IMR-90 (cell line): Measurements from ENCODE around the gene CYRIA. TPM values are rescaled to one million over a fixed set of nuclear protein-coding genes. Genes with fewer than 3 reads are reported as not detected.

Experiments used
- ATAC-seq: fragments of 200-7000 bp; cut with Tn5 transposase; 2 replicates; pipeline ENCODE4 v1.9.1; 2020; ENCODE audit warnings: low read depth, mild to moderate bottlenecking, moderate library complexity
- BruUV-seq: library from RNA; stranded (reverse); fragments of 400-500 nt; replicated peaks from 2 replicates; lab custom pipeline; 2021; lab: Mats Ljungman, UMichigan
- CTCF ChIA-PET: fragments of 300-600 bp; formaldehyde crosslinking; extraction: SDS; loops from one replicate; lab custom pipeline; 2021; ENCODE audit warnings: antibody characterized with exemption; lab: Yijun Ruan, JAX
- POLR2A ChIA-PET: fragments of 300-600 bp; sonication (Branson Sonifier 250); formaldehyde crosslinking; loops from one replicate; lab custom pipeline; 2022; ENCODE audit warnings: antibody characterized with exemption; ENCODE audit not compliant: unreplicated experiment; lab: Charles Lee
- DNase-seq: peaks from one replicate; pipeline ENCODE4 v3.0.0; 2013
- H2AFZ ChIP-seq: replicated peaks from 2 replicates; pipeline ENCODE3; 2013; ENCODE audit warnings: low read length, mild to moderate bottlenecking; ENCODE audit not compliant: poor library complexity
- H2AK5ac ChIP-seq: 2 replicates; pipeline ENCODE4 v1.6.1; 2013; ENCODE audit warnings: low read depth, low read length, inconsistent platforms
- H2AK9ac ChIP-seq: replicated peaks from 2 replicates; pipeline ENCODE3; 2013; ENCODE audit warnings: mild to moderate bottlenecking, low read depth, low read length, moderate library complexity; ENCODE audit not compliant: poor library complexity
- H2BK120ac ChIP-seq: 2 replicates; pipeline ENCODE4 v1.6.1; 2013; ENCODE audit warnings: low read depth, low read length, inconsistent platforms
- H2BK15ac ChIP-seq: 3 replicates; pipeline ENCODE4 v1.6.1; 2013; ENCODE audit warnings: low read depth, low read length, inconsistent platforms
- H2BK20ac ChIP-seq: 2 replicates; pipeline ENCODE4 v1.6.1; 2013; ENCODE audit warnings: low read depth, mild to moderate bottlenecking, inconsistent platforms, low read length, moderate library complexity
- H2BK5ac ChIP-seq: 2 replicates; pipeline ENCODE4 v1.6.1; 2013; ENCODE audit warnings: mild to moderate bottlenecking, low read depth, low read length, inconsistent platforms; ENCODE audit not compliant: poor library complexity, severe bottlenecking
- H3K14ac ChIP-seq: replicated peaks from 2 replicates; pipeline ENCODE4 v1.6.1; 2013; ENCODE audit warnings: low read depth, low read length, inconsistent platforms
- H3K18ac ChIP-seq: 2 replicates; pipeline ENCODE4 v1.6.1; 2013; ENCODE audit warnings: low read depth, low read length, control low read depth
- H3K23ac ChIP-seq: 2 replicates; pipeline ENCODE4 v1.6.1; 2013; ENCODE audit warnings: low read depth, low read length, inconsistent platforms
- H3K27ac ChIP-seq: 2 replicates; pipeline ENCODE4 v1.5.1; 2013; ENCODE audit warnings: mild to moderate bottlenecking, control low read depth, low read length; ENCODE audit not compliant: insufficient read depth
- H3K27me3 ChIP-seq: 2 replicates; pipeline ENCODE4 v1.6.1; 2013; ENCODE audit warnings: low read length; ENCODE audit not compliant: control insufficient read depth, insufficient read depth
- H3K36me3 ChIP-seq: 2 replicates; pipeline ENCODE4 v1.6.1; 2013; ENCODE audit warnings: low read length, mixed read lengths; ENCODE audit not compliant: control insufficient read depth, insufficient read depth
- H3K4ac ChIP-seq: 2 replicates; pipeline ENCODE4 v1.6.1; 2013; ENCODE audit warnings: low read depth, low read length, inconsistent platforms
- H3K4me1 ChIP-seq: 2 replicates; pipeline ENCODE4 v1.6.1; 2013; ENCODE audit warnings: low read length, mixed read lengths; ENCODE audit not compliant: control insufficient read depth, insufficient read depth
- H3K4me2 ChIP-seq: 2 replicates; pipeline ENCODE4 v1.6.1; 2013; ENCODE audit warnings: low read depth, mild to moderate bottlenecking, control low read depth, low read length, moderate library complexity
- H3K4me3 ChIP-seq: 2 replicates; pipeline ENCODE4 v1.5.1; 2013; ENCODE audit warnings: low read depth, mild to moderate bottlenecking, control low read depth, low read length, moderate library complexity; ENCODE audit not compliant: insufficient read depth
- H3K56ac ChIP-seq: 2 replicates; pipeline ENCODE4 v1.6.1; 2013; ENCODE audit warnings: low read length, inconsistent platforms; ENCODE audit not compliant: insufficient read depth; ENCODE audit errors: extremely low read depth
- H3K79me1 ChIP-seq, 2 experiments: 2 replicates each; pipeline ENCODE4 v1.6.1; 2013; ENCODE audit warnings: low read length in 2 of 2, inconsistent platforms in 1 of 2, low read depth in 1 of 2
- H3K9ac ChIP-seq: 2 replicates; pipeline ENCODE4 v1.6.1; 2013; ENCODE audit warnings: low read depth, low read length, control low read depth
- H3K9me1 ChIP-seq: 2 replicates; pipeline ENCODE4 v1.6.1; 2013; ENCODE audit warnings: low read length, inconsistent platforms; ENCODE audit not compliant: insufficient read depth
- H3K9me3 ChIP-seq: 2 replicates; pipeline ENCODE4 v1.6.1; 2013; ENCODE audit warnings: low read length; ENCODE audit not compliant: control insufficient read depth, insufficient read depth
- H4K20me1 ChIP-seq: 2 replicates; pipeline ENCODE4 v1.6.1; 2013; ENCODE audit warnings: low read length, inconsistent platforms; ENCODE audit not compliant: insufficient read depth
- H4K5ac ChIP-seq: 2 replicates; pipeline ENCODE4 v1.6.1; 2013; ENCODE audit warnings: mild to moderate bottlenecking, low read depth, low read length, control low read depth
- H4K8ac ChIP-seq, 2 experiments: 2 replicates each; pipeline ENCODE4 v1.6.1; 2013; ENCODE audit warnings: low read depth in 2 of 2, low read length in 2 of 2, control low read depth in 1 of 2, inconsistent platforms in 1 of 2
- H4K91ac ChIP-seq: 2 replicates; pipeline ENCODE4 v1.6.1; 2013; ENCODE audit warnings: low read depth, low read length, inconsistent platforms; ENCODE audit not compliant: insufficient read depth
- BHLHE40 ChIP-seq: fragments of 150-350 bp; IDR thresholded peaks from 2 replicates; pipeline ENCODE4 v1.6.1; 2016; ENCODE audit warnings: mild to moderate bottlenecking, low read depth, low read length
- CEBPB ChIP-seq: IDR thresholded peaks from 2 replicates; pipeline ENCODE4 v1.6.1; 2012; ENCODE audit warnings: low read depth, low read length, improper control_type of control experiment
- CHD1 ChIP-seq: IDR thresholded peaks from 2 replicates; pipeline ENCODE4 v1.6.1; 2012; ENCODE audit warnings: low read depth, low read length, improper control_type of control experiment
- ELK1 ChIP-seq: fragments of 150-350 bp; IDR thresholded peaks from 2 replicates; pipeline ENCODE4 v1.6.1; 2016; ENCODE audit warnings: low read depth, mild to moderate bottlenecking, low read length, moderate library complexity, borderline replicate concordance
- FOS ChIP-seq: fragments of 150-350 bp; IDR thresholded peaks from 2 replicates; pipeline ENCODE4 v1.6.1; 2016; ENCODE audit warnings: low read depth, low read length
- MAZ ChIP-seq: IDR thresholded peaks from 2 replicates; pipeline ENCODE4 v1.6.1; 2012; ENCODE audit warnings: low read depth, mild to moderate bottlenecking, low read length, improper control_type of control experiment, moderate library complexity, borderline replicate concordance
- MXI1 ChIP-seq: IDR thresholded peaks from 2 replicates; pipeline ENCODE4 v1.6.1; 2012; ENCODE audit warnings: low read depth, mild to moderate bottlenecking, low read length, moderate library complexity, borderline replicate concordance
- NFE2L2 ChIP-seq: fragments of 150-350 bp; IDR thresholded peaks from 2 replicates; pipeline ENCODE4 v1.6.1; 2016; ENCODE audit warnings: low read depth, mild to moderate bottlenecking, low read length
- POLR2A ChIP-seq: IDR thresholded peaks from 2 replicates; pipeline ENCODE4 v1.6.1; 2012; ENCODE audit warnings: mild to moderate bottlenecking, low read depth, low read length
- RAD21 ChIP-seq: IDR thresholded peaks from 2 replicates; pipeline ENCODE4 v1.6.1; 2012; ENCODE audit warnings: low read length, improper control_type of control experiment
- RCOR1 ChIP-seq: IDR thresholded peaks from 2 replicates; pipeline ENCODE4 v1.6.1; 2012; ENCODE audit warnings: mild to moderate bottlenecking, low read length, improper control_type of control experiment; ENCODE audit not compliant: insufficient replicate concordance
- RFX5 ChIP-seq: IDR thresholded peaks from 2 replicates; pipeline ENCODE4 v1.8.0; 2012; ENCODE audit warnings: low read depth, mild to moderate bottlenecking, low read length, moderate library complexity
- SMC3 ChIP-seq: fragments of 150-350 bp; IDR thresholded peaks from 2 replicates; pipeline ENCODE4 v1.6.1; 2016; ENCODE audit warnings: low read depth, mild to moderate bottlenecking, antibody characterized with exemption, low read length, moderate library complexity
- USF2 ChIP-seq: fragments of 150-350 bp; IDR thresholded peaks from 2 replicates; pipeline ENCODE4 v1.6.1; 2017; ENCODE audit warnings: mild to moderate bottlenecking, antibody characterized with exemption, low read length, low read depth
- WGBS, 2 experiments: methylation state at CpG; one replicate each; pipeline versions ENCODE4 v1.1.5 to v1.1.7; 2013; ENCODE audit warnings: missing lambda C conversion rate in 2 of 2; ENCODE audit not compliant: insufficient read length in 1 of 2; ENCODE audit errors: extremely low coverage in 2 of 2; 5-methylcytosine and 5-hydroxymethylcytosine counted together
- dilution Hi-C: fragments of 300-500 bp; cut with HindIII; formaldehyde crosslinking; loops from one replicate; pipeline ENCODE4 v1.14.3; 2018; ENCODE audit warnings: low sequenced_read_pairs; ENCODE audit not compliant: unreplicated experiment
- in situ Hi-C: fragments of 300-500 bp; cut with MboI; formaldehyde crosslinking; loops from 3 replicates; pipeline ENCODE4 v1.14.3; 2019; ENCODE audit warnings: low sequenced_read_pairs, inconsistent platforms, mixed read lengths
- intact Hi-C: fragments of 100-400 bp; cut with micrococcal nuclease; formaldehyde crosslinking; loops from 2 replicates; pipeline ENCODE4 v1.10.0; 2022
- polyA plus RNA-seq, 3 experiments: library from polyadenylated mRNA; depleted of rRNA; stranded (reverse); fragments of >200 nt; gene quantifications; 2 replicates each; pipeline ENCODE4 v1.2.3, GENCODE V29; 2012; ENCODE audit warnings: low replicate concordance in 1 of 3
- total RNA-seq: library from RNA; depleted of rRNA; stranded (reverse); fragments of >200 nt; gene quantifications from 2 replicates; pipeline ENCODE4 v1.2.3, GENCODE V29; 2012

Gene CYRIA
- total and polyA plus RNA-seq, 2 of the 4 experiments (the other 2 are of a cell fraction), result 1.7 to 3.8 TPM

GRCh38 chr2:16639431-16639830, 26.2 kb downstream of the CYRIA start:
- Histone ChIP-seq H3K9me3 (no peaks in the 10 kb centered on the region), H4K8ac (no peak overlapping the region), H3K27me3 (no peaks in the 10 kb centered on the region), H3K14ac (no peak overlapping the region), H3K27ac (no peak overlapping the region), H3K18ac (no peak overlapping the region), H3K79me1 (no peaks in the 10 kb centered on the region), H3K23ac (no peak overlapping the region), H4K5ac (no peak overlapping the region), H2BK5ac (no peak overlapping the region), H2BK120ac (no peak overlapping the region), H3K4me2 (no peak overlapping the region), H3K9me1 (peaks cover 2% of the 10 kb centered on the region; the same call in 1 of the 2 replicates), H3K4me1 (peaks cover 10% of the 10 kb centered on the region), H3K9ac (no peak overlapping the region), H2BK20ac (no peak overlapping the region), H3K4ac (no peak overlapping the region), H3K56ac (no peak overlapping the region), H2AK5ac (no peak overlapping the region), H2BK15ac (no peak overlapping the region), H2AK9ac (no peak overlapping the region), H3K4me3 (no peak overlapping the region), H4K20me1 (no peaks in the 10 kb centered on the region), H4K91ac (no peak overlapping the region), H3K36me3 (peaks cover 1% of the 10 kb centered on the region; the same call in 1 of the 2 replicates), H2AFZ (no peak overlapping the region)
- TF ChIP-seq CHD1, result no peak
- TF ChIP-seq FOS, result no peak
- TF ChIP-seq RFX5, result no peak
- no peak for TF ChIP-seq POLR2A
- TF ChIP-seq MAZ, result no peak
- no peak for TF ChIP-seq ELK1
- no peak for TF ChIP-seq USF2
- no peak for TF ChIP-seq MXI1
- no peak for TF ChIP-seq NFE2L2
- TF ChIP-seq RCOR1, result no peak
- TF ChIP-seq BHLHE40, result no peak
- no peak for TF ChIP-seq SMC3
- TF ChIP-seq CEBPB, result no peak
- no peak for TF ChIP-seq RAD21
- DNase-seq (no peak), ATAC-seq (no peak)
- ChIA-PET CTCF (interaction anchor here (0.6 to 1.3 kb wide), 2 partner anchors 16 to 1140 kb away, joined by 4 to 6 read pairs; no protein-coding TSS in a partner anchor), POLR2A (no interaction called here)
- no TSS peak for BruUV-seq
- no CpG with 5 or more reads among the region's 2 CpGs for WGBS, 2 experiments
- dilution Hi-C loops (no loop called here), in situ Hi-C loops (no loop called here), intact Hi-C loops (no loop called here)
